NCI-H1105 treated with DMSO at 0.1 percent for 48 hours (cell line): Measurements from ENCODE around the gene AMOTL1.
"Not testable (repeated sequence)": the region's sequence is repeated elsewhere in the genome, so short reads cannot be mapped to it uniquely, and the experiment has no call there.

ENCODE experiments used
- DNase-seq: peaks from one replicate; lab custom pipeline; 2025; lab: John Stamatoyannopoulos, UW

The AMOTL1 gene

GRCh38 chr11:94791942-94792341 lies 23.8 kb downstream of the AMOTL1 start:
- DNase-seq = not testable (repeated sequence)

- no peak for DNase-seq
These were observed 24.3 kb downstream of the AMOTL1 start for GRCh38 chr11:94792451-94792850.

- no peak for DNase-seq
These were observed 24.8 kb downstream of the AMOTL1 start for GRCh38 chr11:94793002-94793401.

- no peak for DNase-seq
These were observed 25.7 kb downstream of the AMOTL1 start for GRCh38 chr11:94793822-94794221.

- DNase-seq = no peak
These were observed 26.4 kb downstream of the AMOTL1 start for GRCh38 chr11:94794287-94795168.

GRCh38 chr11:94795476-94796189 lies 27.5 kb downstream of the AMOTL1 start:
- no peak for DNase-seq

GRCh38 chr11:94796190-94796580 lies 28.0 kb downstream of the AMOTL1 start:
- no peak for DNase-seq

GRCh38 chr11:94796863-94797262 lies 28.7 kb downstream of the AMOTL1 start:
- DNase-seq = no peak

- DNase-seq = no peak
These were observed 31.6 kb downstream of the AMOTL1 start for GRCh38 chr11:94799726-94800125.

- DNase-seq = no peak
These were observed 32.3 kb downstream of the AMOTL1 start for GRCh38 chr11:94800414-94800813.

GRCh38 chr11:94801866-94802460 lies 33.8 kb downstream of the AMOTL1 start:
- no peak for DNase-seq

- DNase-seq = no peak
These were observed 34.3 kb downstream of the AMOTL1 start for GRCh38 chr11:94802501-94802900.

- DNase-seq = no peak
These were observed 35.3 kb downstream of the AMOTL1 start for GRCh38 chr11:94803491-94803890.

- DNase-seq = no peak
These were observed 36.7 kb downstream of the AMOTL1 start for GRCh38 chr11:94804874-94805273.

- no peak for DNase-seq
These were observed 37.9 kb downstream of the AMOTL1 start for GRCh38 chr11:94806014-94806413.

- no peak for DNase-seq
These were observed 38.3 kb downstream of the AMOTL1 start for GRCh38 chr11:94806419-94806818.

GRCh38 chr11:94809251-94809650 lies 41.1 kb downstream of the AMOTL1 start:
- DNase-seq = no peak

- not testable (repeated sequence) for DNase-seq
These were observed 44.9 kb downstream of the AMOTL1 start for GRCh38 chr11:94812724-94813720.

- DNase-seq = no peak
These were observed 46.3 kb downstream of the AMOTL1 start for GRCh38 chr11:94814272-94814976.

GRCh38 chr11:94815705-94816344 lies 47.7 kb downstream of the AMOTL1 start:
- DNase-seq = no peak
